GM21717 (cell line): ENCODE measurements around the gene GSE1.

Source experiments
- ATAC-seq: cut with Tn5 transposase; IDR thresholded peaks from one replicate; pipeline ENCODE4 v1.9.1; 2021; ENCODE audit warnings: mild to moderate bottlenecking, moderate library complexity; ENCODE audit not compliant: unreplicated experiment

The GSE1 gene

DNA sequence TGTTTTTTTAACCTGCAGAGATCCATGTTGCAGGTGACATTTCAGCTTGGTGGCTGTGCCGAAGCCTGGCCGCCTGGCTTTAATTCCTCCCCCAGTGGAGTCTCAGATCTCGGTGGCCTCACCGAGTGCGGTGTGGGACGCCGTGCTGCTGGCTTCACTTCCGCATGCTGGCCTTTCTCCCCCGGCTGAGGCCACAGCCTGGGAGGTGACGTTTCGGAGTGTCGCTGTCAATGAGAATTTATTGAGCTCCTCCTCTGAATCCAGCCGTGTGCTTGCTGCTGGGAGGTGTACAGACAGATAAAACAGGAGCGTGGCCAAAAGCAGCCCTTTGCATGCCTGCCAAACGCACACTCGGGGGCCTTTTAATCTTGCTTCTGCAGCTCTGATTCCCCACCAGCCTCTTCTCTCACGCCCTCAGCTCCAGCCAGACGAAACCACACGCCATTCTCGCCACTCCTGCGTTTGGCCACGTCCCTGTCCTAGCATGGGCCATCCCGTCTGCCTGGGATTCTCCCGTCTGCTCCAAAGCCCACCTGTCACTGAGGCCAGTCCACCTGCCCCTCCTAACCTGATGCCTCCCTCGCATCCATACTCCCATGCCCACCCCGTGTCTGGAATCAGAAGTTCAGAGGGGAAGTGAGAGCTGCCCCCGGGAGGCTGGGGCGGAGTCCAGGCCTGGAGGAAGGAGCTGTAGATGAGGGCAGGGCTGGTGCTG, 3.6 kb downstream of the GSE1 start:
- peak; percentile 18 for ATAC-seq

DNA sequence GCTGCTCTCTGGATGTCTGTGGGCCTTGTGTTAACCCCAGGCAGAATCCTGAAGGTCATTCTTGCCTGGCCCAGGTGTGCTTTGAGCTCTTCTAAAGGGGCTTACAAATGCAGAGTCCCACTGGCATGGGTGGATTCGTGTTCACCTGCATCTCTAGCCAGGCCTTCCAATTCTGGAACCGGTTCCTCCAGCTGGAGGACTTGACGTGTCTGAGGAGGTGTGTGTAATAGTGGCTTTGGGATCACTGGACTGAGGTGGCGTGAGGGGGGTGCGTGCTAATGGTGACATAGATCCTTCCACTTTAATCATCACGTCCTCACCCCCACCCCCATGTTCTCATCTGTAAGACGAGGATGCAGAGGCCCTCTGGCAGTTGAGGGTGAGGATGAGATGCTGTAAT, 4.8 kb downstream of the GSE1 start:
- ATAC-seq = no peak

DNA sequence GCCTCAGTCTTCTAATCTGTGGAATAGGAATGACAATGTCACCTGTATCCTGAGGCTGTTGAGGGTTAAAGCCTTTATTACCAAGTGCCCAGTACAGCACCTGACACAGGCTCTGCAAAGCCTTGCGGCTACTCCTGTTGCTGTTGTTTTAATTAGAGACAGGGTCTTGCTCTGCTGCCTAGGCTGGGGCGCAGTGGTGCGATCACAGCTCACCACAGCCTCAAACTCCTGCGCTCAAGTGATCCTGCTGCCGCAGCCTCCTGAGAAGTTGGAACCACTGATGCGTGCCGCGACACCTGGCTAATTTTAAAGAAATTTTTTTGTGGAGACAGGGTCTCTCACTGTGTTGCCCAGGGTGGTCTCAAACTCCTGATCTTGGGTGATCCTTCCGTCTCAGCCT, 5.4 kb downstream of the GSE1 start:
- no peak for ATAC-seq

DNA sequence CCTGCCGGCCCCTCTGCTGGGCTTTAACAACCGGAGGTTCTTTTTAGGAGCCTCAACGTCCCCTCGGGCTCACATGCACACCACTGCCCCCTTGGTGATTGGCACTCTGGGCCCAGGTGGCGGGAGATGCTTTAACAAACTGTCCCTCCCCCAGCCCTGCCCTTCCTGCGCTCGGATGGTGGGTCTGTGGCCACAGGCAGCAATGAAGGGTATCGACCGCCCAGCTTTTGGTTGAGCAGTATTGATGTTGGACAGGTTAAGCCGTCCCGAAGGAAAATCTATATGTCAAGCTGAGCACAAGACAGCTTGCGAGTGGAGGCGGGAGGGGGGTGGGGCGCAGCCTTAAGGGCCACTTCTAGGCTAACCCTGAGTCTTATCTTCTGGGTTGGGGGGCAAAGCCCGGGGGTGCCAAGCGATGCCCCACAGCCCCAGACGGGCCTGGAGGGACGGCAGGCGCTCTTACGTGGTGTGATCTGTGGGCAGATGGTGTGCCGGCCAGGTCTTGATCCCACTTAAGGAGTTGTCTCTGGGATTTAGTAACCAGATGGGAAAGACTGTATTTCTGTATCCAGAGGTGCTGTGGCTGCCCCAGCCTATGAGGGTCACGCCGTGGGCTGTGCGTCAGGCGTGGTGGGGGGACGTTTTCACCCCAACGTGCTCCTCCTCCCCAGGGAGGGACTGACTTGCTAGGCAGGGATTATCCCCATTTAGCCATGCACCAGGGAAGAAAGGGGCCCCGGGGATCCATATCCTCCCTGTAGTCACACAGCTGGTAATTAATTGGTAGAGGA, 6.2 kb downstream of the GSE1 start:
- no peak for ATAC-seq

DNA sequence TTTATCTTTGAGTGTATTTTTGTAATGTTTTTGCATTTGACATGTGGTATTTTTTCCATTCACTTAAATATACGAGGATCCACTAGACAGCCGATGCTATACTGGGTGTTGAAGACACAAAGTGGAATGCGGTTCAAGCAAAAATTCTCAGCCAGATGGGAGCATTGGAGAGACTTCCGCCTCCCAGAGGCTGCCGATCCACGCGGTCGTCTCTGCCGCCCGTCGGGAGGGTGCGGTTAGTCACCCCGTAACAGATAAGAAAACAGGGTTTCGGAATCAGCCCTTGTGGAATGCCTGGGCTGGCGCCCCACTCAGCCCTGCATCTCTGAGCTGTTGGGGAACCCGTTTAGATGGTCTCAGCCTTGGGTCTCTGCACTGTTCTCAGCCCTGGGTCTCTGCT, 7.3 kb downstream of the GSE1 start:
- no peak for ATAC-seq

DNA sequence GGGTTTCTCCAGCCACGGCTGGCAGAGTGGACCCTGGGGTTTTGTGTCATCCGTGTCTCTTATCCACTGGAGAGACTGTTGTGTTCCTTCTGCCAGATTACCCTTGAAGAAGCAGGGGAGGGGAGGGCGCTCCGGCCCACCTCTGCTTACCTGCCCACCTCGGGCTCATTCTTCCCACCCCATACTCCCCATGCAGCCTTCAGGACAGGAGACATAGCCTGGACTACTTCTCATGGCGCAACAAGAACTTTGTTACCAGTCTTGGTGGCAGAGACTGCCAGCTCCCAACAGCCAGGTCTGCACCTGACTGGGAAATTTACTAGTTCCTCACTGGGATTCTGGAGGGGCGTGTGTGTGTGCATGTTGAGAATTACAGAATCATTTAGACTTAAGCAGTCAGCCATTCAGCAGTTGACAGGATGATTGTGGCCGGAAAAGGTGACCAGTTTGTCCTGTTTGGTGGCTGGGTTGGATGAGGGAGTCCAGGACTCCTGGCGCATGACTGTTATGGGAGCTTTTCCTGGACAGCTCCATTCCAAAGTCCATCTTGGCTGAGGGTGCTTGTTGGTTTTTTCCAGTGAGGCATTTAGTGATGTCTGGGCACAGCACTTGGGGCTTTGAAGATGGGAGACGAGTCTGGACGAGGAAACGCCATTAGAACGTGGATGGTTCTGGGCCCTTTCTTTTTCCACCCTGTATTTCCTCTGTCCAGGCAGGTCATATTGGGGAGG, 8.7 kb downstream of the GSE1 start:
- ATAC-seq = no peak

DNA sequence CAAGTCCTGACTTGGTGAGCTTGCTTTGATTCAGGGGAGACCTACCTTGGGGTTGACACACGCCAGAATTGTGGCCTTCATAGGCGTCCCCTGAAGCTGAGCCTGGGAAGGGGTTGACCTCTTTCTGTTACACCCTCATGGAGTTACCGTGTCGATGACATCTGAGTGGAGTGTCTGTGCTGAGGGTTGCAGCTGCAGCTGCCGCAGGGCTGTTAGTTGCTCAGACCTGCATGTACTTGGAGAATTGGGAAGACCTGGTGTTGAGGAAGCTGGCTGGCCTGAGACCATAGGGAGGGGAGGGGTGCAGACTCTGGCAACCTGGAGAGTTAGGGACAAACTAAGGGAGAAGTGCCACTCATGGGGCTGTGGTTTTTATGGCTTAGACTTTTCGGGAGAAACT, 9.6 kb downstream of the GSE1 start:
- ATAC-seq = no peak

DNA sequence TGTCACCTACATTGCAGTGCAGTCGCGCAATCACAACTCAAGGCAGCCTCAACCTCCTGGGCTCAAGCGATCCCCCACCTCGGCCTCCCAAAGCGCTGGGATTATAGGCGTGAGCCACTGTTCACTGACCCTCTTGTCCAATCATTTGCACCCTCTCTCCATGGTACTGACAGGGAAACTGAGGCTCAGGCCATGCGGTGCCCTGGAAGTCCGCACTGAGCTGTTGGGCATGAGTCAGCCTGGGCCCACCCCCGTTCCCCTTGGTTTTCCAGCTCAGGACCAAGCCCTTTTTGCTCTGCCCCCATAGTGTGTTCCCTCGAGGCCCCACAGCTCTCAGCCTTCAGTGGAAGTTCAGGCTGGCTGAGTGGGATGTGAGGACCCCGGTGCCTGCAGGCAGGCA, 10.1 kb downstream of the GSE1 start:
- no peak for ATAC-seq

DNA sequence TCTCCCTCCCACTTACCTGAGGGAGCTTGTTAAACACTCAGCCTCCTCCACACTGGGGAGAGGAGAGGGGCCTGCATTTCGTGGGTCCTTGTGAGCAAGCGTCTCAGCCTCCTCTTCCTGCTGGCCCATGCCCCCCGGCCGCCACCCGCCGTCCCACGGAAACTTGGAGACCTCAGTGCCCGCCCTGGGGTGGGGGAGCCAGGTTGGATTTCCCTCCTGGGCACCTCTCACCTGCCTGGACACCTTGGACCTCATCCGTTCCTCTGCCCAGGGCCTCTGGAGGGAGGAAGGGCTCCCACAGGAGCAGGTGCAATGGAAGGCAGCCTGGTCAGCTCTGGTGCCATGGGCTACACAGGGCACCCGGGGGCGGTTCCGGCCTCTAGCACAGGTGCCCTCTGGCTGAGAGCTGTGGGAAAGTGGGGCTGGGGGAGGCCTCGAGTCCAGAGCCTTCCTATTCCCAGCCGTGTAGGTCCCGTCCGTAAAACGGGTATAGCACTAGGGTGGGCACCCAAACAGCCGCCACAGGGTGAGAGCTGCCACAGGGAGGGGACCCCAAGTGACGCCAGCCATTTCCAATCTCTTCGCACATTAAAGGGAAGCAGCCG, 11.0 kb downstream of the GSE1 start:
- ATAC-seq = no peak

DNA sequence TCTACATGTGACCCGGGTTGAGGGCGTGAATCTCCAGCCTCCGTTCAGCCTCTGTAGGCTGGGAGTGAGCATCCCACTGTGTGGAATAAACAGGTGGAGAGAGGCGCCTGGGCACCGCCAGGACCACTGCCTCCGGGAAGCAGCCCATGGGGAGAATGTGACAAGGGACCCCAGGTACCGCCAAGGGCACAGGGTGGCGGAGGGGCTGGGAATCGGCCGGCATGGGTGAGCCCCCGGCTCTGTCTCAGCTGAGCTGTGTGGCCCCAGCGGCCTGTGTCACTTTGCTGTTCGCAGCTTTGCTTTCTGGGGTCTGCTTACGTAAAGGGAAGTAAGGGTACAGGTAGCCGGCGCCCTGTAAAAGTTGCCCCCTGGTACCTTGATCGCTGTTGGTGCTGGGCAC, 11.5 kb downstream of the GSE1 start:
- ATAC-seq = no peak

DNA sequence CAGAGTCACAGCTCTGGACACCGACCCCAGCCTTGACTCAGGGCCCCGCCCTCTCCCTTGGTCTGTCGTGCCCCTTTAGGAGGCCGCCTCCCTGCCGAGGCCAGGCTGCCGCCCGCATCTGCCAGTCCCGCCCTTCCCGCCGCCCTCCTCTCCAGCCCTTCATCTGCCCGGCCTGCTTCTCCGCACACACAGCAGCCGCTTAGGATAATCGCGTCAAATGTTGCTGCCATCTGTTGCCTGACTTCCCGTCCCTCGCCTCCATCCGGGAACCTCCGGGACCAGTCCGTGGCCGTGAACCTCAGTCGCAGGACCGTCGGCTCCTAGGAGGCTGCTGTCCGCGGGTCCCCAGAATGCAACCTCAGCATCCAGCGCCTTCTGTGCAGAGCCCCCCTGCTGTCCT, 11.9 kb downstream of the GSE1 start:
- no peak for ATAC-seq

DNA sequence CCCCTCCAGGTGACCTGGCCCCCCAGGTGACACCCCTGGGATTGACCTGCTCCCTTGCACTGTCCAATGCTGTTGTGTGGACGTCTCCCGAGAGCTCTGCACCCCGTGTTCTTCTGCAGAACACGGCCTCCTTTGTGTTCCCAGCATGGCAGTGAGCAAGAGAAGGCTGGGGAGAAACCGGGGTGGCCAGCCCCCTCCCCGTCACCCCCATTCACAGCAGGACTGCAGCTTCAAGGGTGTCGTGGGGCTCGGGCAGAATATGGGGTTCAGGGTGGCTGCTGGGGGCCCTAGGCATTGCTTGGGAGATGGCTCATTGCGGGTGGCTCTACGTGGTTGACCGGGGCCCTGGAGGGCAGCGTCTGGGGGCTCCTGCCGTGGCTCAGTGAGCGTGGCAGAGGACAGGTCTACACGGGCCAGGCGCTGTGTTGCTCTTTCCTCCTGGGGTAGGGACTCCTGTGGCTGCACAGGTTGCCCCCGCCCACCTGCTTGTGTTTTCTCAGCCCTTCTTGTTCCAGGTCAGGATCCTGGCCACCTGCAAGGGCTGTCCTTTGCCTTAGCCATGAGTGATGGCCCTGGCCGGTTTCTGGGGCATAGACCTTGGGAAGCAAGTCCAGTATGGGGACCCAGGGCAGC, 12.5 kb downstream of the GSE1 start:
- no peak for ATAC-seq

DNA sequence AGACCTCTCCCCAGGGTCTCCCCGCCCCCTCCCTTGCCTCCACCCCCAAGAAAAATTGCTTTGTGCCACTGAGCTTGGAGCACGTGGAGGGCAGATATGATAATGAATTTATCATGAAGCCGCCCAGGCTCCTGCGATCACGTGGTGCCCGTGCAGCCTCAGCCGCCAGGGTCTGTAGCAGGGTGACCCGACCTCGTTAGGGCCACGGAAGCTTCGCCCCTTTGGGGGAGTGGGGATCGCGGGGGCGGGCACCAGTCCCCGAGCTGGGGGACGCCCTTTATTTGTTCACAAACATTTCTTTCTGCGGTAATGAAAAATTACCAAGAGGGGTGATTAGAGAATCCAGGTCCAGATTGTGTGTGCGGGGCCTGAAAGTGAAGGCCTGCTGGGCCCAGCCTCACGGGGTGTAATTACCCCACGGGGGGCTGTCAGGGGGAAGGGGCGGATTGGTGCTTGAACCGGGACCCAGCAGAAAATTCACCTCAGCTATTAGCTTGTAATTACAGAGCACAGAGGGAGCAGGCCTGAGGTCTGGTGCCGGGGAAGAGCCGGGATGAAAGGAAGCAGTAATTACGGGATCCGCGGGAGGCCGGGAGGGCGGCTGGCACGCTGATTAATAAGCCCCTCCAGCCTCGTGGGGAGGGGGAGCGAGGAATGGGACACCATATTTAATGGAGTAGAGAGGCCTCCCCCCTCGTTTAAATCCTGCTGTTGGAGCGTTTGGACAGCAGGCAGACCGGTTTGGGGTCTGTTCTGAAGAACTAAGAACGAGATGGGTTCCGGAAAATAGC, 13.3 kb downstream of the GSE1 start:
- no peak for ATAC-seq

DNA sequence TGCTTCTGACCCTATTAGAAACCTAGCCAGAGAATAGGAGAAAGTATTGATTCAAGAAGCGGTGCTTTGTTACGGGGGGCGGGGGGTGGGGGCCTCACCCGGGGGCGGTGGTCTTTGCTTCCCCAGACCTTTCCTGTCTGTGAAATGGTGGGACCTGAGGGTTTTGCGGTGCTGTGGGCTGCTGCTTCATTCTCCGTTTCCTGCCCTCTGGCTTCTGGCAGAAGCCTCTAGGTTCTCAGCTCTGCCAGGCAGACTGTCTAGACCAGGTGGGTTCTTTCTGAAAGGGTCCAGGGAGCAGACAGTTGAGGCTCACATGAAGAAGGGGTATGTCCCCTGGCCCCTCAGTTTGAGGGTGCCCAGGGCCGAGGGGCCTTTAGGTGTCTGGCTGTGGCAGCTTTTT, 14.0 kb downstream of the GSE1 start:
- ATAC-seq = no peak

DNA sequence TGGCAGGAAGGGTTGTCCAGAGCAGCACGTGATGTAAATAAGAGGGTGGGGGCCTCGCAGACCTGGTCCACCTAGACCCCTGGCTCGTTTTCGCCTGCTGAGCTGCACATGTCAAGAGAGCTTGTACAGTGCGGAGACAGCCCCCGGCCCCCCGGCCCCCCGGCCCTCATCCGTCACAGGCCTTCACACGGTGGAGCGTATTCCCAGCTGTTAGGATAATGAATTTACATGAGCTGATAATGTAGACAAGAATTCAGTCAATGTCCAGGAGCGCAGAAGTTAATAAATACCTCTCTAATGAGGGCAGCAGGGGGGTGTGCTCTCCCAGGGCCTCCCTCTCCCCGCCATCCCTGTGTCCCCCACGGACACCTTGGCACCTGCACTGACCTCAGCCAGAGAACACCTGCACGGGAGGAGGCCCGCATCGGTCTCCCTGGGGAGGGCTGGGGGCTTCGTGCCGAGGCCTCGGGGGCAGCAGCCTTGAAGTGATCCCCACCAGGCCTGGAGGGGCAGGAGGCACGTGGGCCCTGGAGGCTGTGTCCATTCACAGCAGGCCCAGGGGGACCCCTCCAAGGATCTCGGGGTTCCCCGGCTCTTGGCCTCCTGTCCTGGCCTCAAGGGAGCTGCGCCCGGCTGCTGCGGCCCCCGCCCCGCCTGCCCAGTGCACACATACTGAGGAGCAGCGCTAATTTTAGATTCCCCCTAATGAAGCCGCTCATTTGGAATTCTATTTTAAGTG, 14.6 kb downstream of the GSE1 start:
- ATAC-seq = no peak

DNA sequence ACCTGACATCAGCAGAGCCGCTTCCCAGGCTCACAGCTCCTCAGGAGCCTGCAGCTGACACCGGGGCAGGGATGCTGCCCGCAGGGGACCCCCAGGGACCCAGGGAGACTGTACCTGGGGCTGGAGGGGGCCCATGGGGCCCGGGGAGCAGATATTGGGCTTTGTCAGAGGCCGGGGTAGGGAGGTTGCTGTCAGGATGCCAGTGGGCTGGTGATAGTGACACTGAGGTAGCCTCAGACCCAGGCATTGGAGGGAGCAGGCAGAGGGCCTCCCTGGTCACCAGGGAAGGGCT, 15.1 kb downstream of the GSE1 start:
- no peak for ATAC-seq

DNA sequence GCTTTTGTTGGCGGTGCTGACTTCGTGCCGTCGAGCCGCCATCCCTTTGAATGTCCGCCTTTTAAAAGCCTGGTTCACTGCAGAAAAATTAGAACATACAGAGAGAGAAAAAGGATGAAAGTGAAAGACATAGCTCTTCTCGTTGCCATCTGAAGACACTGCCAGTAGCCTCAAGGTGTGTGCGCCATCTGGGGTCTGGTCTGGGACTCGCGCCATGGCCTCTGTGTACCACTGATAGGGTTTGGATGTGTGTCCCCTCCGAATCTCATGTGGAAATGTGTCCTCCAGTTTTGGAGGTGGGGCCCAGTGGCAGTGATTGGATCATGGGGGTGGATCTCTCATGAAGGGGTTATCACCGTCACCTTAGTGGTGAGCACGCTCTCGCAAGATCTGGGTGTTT, 15.5 kb downstream of the GSE1 start:
- ATAC-seq = no peak

DNA sequence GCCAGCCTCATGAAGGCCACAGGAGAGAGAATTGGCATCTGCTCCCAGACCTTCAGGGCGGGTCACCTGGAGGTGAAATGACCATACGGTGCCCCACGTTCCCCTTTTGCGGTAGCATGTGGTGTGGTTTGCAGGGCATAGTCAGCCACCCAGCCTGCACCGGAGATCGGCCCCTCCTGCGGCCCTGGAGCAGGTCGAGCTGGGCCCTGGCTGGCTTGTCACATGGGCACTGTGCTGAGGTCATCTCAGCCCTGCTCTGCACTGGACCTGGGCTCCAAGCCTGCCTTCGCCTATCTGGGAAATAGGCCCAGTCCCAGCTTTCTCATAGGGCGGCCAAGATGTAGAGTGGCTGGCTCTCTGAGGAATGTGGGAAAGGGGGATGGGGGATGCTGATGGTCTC, 16.2 kb downstream of the GSE1 start:
- no peak for ATAC-seq

DNA sequence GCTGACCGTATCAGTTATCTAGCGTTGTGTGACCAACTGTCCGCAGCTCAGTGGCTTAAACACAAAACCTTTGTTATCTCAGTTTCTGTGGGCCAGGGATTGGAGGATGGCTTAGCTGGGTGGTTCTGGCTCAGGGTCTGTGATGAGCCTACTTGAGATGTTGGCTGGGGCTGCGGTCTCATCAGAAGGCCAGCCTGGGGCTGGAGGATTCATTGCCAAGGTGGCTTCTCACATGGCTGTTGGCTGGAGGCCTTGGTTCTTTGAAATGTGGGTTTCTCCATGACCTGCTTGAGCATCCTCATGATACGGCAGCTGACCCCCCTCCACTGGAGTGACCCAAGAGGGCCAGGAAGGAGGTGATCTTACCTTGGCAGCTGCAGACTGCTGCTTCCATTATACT, 16.7 kb downstream of the GSE1 start:
- no peak for ATAC-seq

DNA sequence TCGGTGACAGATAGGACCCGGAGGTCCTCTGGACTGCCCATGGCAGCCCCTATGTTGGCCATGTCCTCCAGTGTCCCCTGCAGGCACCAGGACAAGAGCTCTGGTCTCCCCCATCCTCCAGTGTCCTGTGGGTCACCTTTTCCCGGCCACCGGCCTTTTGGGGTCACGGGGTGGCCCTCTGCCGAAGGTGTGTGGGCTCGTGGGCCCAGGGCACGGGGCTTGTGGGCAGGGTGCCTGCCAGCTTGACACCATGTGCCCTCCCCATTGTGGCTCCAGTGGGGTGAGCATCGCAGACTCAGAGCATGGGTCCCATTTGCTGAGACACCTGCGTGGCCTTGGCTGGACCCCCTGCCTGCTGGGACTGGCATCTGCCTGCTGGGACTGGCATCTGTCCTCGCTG, 18.1 kb downstream of the GSE1 start:
- ATAC-seq = no peak
